Activated T-helper 1 cell treated with Interleukin-2 at 50 U/mL for 16 hours (primary cell): ENCODE measurements around the gene MTCH1.

Source experiments
- DNase-seq: peaks from one replicate; pipeline ENCODE4 v3.0.0-alpha.2; 2020; ENCODE audit warnings: low read depth

MTCH1 gene

DNA sequence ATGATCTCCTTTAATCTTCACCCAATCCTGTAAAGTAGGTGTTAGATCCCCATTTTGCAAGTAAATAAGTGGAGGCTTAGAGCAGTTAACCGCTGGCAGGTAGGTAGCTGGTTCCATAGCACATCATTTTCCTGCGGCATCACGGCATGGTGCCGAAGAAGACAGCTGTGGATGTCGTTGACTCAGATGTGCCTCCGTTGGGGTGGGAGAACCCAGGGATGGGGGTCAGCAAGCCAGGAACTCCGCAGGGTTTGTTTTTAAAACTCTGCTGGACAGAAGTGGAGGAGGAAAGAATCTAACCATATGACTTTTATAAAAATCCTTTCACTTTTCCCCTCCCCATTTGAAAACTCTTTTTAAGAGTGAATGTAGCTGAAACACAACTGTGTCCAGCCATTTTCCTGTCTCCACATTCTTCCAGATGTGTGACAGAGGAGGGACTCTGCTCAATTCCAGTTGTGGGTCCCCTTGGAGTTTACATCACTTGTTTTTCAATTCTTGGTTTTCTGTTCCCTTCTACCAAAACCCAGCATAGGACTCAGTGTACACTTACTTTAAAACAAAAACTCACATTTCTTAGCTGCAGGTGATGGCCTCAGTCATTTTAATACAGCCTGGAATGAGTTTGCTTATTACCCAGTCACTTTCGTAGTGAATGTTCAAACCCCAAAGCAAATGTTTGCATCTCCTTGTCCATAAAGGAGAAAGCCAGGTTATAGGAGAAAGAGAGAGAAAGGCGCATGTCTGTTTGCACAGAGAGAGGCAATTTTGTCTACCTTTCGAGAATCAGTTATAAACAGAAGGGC is 59.1 kb downstream of the MTCH1 start:
- no peak for DNase-seq

DNA sequence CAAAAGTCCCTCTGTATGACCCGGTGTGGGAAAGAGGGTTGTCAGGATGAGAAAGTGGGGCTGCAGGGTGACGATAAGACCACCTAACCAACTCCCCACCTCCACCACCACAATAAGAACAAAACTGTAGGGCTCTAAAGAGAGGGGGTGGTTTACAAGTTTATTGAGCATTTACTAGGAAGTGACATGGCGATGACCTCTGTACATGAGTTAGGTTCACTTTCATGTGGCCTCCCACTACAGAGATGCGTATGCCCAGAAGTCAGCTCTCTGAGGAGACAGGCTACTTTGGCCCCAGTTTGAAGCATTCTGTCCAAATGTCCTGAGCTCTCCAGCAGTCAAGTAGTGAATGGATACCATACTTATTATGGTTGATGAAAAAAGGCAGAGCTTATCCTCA is 60.2 kb downstream of the MTCH1 start:
- no peak for DNase-seq

DNA sequence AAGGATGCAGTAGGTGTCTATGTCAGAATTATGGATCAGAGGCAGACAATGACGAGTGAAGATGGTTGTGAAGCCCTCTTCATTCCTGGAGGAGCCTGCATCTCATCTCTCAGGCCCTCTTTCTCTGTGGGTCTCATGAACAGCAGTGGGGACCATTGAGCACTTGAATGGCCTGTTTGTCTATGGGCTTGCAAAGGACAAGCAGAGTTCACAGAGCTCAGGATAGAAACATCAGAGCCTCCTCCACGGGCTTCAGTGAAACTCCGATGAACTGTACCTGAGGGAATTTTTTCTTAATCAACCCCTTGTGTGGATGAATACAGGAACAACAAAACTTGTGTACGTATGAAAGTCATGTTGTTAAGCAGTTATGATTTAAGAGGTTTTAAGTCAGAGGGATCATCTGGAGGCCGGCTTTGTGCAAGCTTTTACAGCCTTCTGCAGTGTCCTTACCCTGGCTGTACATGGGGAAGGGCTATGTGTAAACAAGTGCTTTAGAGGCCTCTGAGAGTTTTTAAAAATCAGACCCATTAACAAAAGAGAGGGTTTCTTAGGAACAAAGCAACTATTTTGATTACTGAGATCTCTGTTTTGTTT is 61.1 kb downstream of the MTCH1 start:
- no peak for DNase-seq

- no peak for DNase-seq
These were observed 61.9 kb downstream of the MTCH1 start for GRCh38 chr6:36924131-36924530.

GRCh38 chr6:36920546-36920945 is 65.5 kb downstream of the MTCH1 start:
- no peak for DNase-seq

GRCh38 chr6:36920049-36920448 is 65.9 kb downstream of the MTCH1 start:
- DNase-seq = no peak
